ENCODE data around the gene CDKL1. TPM values are rescaled to one million over a fixed set of nuclear protein-coding genes. Genes with fewer than 3 reads are reported as not detected.
"Not testable (repeated sequence)": the region's sequence is repeated elsewhere in the genome, so short reads cannot be mapped to it uniquely, and the experiment has no call there.

The CDKL1 gene
- total RNA-seq, 1 donor from 2014 or later = 54.4 TPM

DNA sequence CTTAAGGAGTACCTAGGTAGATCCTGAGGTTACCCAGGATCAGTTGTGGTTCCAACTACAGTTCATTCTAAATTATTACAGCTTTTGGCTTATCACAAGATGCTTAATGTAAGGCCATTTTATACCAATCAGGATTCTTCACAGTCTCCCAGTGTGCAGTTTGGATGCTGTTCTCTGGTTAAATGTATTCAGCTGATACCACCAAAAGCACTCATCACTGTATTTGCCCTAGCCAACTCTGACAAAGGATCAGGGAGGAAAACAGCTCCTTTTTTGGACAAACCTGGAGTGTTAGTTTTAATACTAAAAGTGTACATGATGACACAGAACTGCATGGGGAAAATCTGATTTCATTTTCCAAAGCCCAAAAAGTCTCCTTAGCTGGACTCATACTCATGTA lies 65.1 kb downstream of the CDKL1 start:
- DNase-seq = no peak

DNA sequence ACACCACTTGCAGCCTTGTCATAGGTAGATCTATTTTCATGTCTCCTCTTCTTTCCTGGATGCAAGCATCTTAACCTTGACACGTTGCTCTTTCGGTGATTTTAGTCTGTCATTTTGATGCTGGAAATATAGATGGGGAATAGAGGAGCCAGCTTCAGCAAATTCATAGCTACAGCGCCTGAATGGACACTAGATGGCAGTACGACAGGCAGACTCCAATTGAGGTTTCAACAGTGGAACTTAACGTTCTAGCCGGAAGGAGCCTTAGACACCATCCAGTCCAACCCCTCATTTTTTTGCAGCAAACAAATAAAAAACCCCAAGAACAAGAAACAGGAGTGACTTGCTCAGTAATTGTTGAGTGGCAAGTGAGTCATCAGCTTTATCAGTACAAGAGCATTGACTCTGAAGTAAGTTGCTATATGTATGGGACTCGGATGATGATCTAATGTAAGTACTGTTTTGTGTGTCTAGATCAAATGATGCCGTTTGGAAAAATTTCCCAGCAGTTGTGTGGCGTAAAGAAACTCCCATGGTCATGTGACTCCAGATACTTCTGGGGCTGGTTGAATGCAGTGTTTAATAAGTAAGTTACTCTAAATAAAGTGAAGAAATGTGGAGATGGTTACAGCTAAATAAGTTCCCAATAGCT lies 75.5 kb downstream of the CDKL1 start:
- DNase-seq = peak; percentile 96

GRCh38 chr14:50320283-50320682 lies 76.4 kb downstream of the CDKL1 start:
- DNase-seq = no peak

DNA sequence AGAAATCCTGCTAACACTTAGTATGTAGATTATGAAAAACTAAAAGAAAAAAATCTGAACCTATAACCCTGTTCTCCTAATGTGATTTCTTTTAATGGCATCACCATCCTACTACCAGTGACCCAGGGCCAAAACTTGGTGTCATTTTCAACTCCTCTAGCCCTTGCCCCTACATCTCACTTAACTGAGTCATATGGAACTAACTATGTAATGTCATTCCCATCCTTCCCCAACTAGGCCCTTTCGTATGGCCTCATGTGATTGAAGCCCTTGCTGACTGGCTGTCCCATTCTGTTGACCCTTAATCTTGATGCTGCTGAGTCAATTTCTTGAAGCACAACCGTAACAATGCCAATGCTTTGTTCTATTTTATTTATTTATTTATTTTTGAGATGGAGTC lies 77.0 kb downstream of the CDKL1 start:
- DNase-seq = no peak

DNA sequence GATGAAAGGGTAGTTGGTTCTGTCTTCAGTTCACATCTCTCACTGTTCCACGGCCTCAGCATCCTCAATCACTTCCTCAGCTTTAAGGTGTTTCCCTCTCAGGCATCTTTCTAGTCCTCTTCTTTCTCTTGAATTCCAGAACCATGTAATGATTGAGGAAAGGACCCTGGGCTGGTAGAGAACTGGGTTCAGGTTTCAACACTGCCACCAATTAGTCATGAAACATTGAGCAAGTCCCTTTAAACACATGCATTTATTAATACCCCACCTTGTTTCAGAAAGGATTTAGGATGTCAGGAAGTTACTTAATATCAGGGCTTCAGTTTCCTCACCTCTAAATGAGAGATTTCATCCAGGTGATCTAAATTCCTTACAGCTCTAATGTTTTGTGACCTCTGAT lies 77.4 kb downstream of the CDKL1 start:
- DNase-seq = no peak

- peak; percentile 63 for DNase-seq
Observed at GRCh38 chr14:50318031-50318626, 78.6 kb downstream of the CDKL1 start.

DNA sequence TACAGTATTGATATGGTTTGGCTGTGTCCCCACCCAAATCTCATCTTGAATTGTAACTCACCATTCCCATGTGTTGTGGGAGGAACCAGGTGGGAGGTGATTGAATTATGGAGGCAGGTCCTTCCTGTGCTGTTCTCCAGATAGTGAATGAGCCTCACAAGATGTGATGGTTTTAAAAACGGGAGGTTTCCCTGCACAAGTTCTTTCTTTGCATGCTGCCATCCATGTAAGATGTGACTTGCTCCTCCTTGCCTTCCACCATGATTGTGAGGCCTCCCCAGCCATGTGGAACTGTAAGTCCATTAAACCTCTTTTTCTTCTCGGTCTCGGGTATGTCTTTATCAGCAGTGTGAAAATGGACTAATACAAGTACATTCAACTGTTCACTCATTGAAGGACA lies 82.6 kb downstream of the CDKL1 start:
- not testable (repeated sequence) for DNase-seq

DNA sequence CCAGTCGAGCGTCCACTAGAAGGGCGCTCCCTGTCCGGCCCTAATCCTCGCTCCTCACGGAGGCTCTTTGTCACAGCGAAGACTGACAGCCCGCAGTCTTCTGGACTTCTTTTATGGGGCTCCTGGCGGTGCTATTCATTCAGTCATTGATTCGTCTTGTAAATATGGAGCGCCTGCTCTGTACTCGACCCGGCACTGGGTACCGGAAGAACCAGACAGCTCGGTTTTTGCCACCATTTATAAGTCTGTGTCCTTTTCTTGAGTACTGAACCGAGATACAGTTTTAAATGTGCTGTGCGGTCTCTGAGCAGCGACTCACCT lies 84.0 kb downstream of the CDKL1 start:
- DNase-seq = no peak

GRCh38 chr14:50311972-50312733 lies 84.5 kb downstream of the CDKL1 start, which contains the start of the genes DMAC2L and L2HGDH:
Gene DMAC2L, plus strand, starts transcription at chr14:50312324. Its CDS starts 9,164 bp downstream, at chr14:50321488.
Gene L2HGDH, minus strand, starts transcription at chr14:50312229. Its CDS starts 79 bp downstream, at chr14:50312150.
- peak; percentile 93 for DNase-seq

DNA sequence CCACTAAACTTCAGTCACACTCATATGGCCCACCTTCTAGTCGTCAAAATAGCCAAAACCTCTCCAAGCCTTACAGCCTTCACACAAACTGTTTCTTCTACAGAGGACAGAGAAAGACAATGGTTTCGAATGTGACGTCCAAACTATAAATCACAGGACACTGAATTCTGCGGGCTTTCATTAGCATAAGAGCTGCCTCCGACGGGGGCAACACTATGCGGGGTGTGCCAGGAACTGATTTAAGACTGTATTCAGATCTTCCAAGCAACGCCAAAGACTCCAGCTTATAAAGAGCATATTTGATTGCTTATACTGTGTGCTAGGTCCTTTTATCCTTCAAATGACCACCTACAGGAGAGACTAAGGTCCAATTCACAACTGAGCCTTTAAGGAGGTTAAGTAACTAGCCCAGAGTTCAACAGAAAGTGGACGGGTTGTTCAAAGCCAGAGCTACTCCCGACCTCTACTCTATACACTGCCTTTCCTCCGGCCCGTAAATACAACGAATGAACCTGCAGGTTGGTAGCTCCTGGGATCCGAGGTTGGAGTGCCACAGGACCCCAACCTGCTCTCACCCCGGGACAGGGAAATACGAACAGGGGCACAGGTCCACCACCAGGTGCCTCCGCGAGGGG lies 85.2 kb downstream of the CDKL1 start:
- DNase-seq = peak; percentile 36

- DNase-seq = no peak
Observed at GRCh38 chr14:50310445-50310844, 86.2 kb downstream of the CDKL1 start.

- DNase-seq = no peak
Observed at GRCh38 chr14:50308363-50308915, 88.2 kb downstream of the CDKL1 start.

DNA sequence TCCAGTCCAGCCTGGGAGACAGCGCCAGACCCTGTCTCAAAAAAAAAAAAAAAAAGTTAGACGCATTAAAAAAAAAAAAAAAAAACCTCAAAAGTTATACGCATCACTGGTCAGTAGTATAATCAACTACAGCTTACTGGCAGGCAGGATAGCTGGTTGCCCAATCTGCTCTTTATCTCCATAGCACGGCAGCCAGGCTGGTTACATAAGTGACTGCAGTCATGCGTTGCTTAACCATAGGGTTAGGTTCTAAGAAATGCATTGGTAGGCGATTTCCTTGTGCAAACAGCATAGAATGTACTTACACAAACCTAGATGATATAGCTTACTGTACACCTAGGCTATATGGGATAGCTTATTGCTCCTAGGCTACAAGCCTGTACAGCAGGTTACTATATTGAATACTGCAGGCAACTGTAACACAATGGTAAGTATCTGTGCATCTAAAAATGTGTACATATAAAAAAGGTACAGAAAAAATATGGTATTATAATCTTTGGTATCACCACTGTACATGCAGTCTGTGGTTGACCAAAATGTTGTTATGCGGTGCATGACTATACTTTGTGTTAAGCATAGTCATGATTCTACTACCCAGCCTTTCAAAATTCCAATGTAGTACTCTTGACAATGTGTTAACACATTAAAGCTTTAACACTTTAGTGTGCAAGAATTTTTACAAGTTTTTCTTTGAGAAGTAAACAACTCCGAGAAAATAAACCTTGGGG lies 92.8 kb downstream of the CDKL1 start:
- no peak for DNase-seq

GRCh38 chr14:50301914-50302313 lies 94.8 kb downstream of the CDKL1 start:
- DNase-seq = no peak

DNA sequence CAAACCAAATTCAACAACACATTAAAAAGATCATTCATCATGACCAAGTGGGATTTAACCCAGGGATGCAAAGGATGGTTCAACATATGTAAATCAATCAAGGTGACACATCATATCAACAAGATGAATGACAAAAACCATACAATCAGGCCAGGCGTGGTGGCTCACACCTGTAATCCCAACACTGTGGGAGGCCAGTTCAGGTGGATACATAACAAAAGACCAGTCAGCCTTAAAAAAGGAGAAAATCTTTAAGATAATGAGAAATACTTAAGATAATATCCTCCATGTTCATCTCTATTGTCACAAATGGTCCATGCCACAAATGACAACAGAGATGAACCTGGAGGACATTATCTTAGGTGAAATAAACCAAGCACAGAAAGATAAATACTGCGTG lies 97.1 kb downstream of the CDKL1 start:
- DNase-seq = no peak

DNA sequence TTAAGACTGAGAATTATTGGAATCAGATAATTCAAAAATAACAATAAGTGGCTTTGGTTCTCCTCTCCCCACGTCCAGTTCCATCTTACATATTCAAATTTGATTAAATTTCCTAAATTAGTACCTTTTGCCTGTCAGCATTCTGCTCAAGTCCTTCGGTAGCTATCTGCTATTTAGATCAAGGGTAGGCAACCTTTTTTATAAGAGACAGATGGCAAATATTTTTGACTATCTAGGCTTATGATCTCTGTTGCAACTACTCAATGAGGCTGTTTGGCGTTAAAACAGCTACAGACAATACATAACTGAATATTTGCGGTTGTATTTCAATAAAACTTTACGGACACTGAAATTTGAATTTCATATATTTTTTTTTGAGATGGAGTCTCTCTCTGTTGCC lies 106.4 kb downstream of the CDKL1 start:
- DNase-seq = no peak

DNA sequence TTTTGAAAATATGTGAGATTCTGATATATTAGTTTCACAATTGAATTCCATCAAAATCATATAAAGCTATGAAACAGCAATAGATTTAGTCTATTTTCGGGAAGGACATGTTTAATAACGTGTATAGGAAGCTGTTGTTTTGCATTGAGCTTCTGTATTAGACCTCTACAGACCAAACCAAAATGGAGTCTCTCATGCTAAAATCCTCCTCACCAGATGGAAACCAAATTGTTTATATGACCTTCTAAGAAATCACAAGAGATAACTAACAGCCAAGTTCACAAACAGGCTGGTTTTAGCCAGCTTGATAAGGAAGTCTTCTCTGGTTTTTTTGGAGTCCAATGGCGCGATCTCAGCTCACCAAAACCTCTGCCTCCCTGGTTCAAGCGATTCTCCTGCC lies 108.5 kb downstream of the CDKL1 start:
- DNase-seq = no peak

GRCh38 chr14:50285861-50286260 lies 110.8 kb downstream of the CDKL1 start:
- no peak for DNase-seq

Measured in skin of body (tissue), 2 donors.